ENCODE results near the gene ABHD16B.
"Not testable (repeated sequence)": the region's sequence is repeated elsewhere in the genome, so short reads cannot be mapped to it uniquely, and the experiment has no call there.

Gene ABHD16B

DNA sequence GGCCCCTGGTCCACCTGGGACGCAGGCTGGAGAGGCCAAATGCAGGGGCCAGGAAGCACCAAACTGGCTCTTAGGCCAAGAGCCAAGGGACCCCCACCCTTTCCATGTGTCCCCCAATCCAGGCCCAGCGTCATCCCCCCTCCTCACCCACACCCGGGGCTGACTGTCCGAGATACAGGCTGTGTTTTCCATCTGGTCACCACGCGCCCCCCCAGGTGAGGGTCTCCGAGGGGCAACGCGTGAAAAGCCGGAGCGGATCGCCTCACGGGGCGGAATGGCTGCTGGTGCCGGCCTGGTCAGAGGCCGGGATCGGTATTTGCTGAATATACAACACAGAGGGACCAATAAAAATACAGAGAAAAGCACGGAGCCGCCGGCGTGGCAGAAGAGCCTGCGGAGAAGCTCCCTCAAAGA lies 5.2 kb upstream of the ABHD16B start:
- DNase-seq, result no peak

- no peak for DNase-seq
These were observed 3.4 kb upstream of the ABHD16B start for GRCh38 chr20:63857764-63858392.

DNA sequence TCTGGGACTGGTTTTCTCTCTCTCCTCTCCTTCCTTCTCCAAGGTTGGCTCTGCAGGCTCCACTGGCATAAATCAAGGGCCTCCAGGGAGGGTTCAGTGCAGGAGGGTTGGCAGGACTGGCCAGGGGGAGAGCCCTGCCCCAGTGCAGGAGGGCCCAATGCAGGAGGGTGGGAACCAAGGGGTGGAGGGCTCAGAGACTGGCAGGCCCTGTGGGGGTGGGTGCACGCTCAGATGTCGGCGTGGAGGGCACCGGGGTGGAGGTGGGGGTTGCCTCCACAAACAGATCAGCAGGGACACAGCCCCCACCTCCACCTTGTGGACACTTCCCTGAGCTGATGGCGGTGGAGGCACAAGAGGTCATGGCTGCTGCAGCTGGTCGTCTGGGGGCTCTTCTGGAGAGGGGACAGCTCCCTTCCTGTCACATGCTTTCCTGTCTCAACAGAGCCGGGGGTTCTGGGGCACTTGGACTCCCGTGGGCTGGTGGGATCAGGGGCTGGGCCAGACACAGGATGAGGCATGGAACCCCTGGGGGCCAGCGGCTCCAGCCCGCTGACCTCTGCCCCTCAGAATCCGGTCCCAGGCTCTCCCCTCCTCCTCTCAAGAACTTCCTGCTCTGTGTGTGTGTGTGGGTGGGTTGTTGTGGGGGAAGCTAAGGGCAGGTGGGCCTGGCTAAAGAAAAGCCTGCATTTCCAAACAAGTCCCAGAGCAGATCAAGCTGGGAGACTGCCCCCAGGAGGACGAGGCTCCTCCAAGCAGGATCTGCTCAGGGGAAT lies 2.7 kb upstream of the ABHD16B start:
- peak; percentile 18 for DNase-seq

GRCh38 chr20:63859166-63859699 lies 2.1 kb upstream of the ABHD16B start:
- DNase-seq, result no peak

DNA sequence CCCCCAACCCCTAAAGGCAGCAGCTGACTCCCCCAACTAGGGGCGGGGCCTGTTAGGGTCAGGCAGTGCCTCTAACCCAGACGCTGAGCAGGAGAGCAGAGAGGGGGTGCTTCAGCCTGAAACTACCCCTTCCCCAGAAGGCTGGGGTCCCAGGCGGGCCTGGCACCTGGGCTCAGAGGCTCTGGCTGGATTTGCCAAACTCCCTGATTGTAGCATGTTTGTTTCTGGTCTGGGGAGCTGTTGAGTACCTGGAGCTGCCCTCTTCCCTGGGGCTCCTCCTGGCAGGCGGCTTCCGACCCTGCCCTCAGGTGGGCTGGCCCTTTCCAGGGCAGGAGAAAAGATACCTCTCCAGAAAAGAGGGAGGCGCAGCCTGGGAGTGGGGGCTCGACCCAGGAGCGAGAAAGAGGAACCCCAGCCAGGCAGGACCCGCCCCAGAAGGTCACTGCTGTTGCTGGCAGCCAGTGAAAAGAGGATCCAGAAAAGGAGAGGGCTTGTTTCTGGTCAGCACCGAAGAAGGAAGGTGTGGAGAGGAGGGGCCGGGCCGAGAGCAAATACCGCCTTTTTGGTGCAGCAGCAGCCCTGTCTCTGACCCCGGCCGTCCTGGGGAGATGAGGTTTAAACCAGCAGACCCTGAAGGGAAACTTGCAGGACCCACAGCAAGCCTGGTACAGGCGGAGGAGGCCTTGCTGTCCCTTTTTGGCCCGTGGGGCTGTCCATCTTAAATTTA lies 810 bp upstream of the ABHD16B start:
- DNase-seq, result peak; percentile 66

DNA sequence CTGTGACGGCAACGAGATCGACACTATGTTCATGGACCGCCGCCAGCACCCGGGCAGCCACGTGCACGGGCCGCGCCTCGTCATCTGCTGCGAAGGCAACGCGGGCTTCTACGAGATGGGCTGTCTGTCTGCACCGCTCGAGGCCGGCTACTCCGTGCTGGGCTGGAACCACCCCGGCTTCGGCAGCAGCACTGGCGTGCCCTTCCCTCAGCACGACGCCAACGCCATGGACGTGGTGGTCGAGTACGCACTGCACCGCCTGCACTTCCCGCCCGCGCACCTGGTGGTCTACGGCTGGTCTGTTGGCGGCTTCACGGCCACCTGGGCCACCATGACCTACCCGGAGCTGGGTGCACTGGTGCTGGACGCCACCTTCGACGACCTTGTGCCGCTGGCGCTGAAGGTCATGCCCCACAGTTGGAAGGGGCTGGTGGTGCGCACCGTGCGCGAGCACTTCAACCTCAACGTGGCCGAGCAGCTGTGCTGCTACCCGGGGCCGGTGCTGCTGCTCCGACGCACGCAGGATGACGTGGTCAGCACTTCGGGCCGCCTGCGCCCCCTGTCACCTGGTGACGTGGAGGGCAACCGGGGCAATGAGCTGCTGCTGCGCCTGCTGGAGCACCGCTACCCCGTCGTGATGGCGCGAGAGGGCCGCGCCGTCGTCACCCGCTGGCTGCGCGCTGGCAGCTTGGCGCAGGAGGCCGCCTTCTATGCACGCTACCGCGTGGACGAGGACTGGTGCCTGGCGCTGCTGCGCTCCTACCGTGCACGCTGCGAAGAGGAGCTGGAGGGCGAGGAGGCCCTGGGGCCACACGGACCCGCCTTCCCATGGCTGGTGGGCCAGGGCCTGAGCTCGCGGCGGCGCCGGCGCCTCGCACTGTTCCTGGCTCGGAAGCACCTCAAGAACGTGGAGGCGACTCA lies 943 bp downstream of the ABHD16B start:
- DNase-seq, result no peak

GRCh38 chr20:63863021-63863797 lies 1.9 kb downstream of the ABHD16B start:
- no peak for DNase-seq

- DNase-seq, result peak; percentile 99
These were observed 2.7 kb downstream of the ABHD16B start for GRCh38 chr20:63863798-63864544.

- no peak for DNase-seq
These were observed 3.3 kb downstream of the ABHD16B start for GRCh38 chr20:63864545-63864977.

DNA sequence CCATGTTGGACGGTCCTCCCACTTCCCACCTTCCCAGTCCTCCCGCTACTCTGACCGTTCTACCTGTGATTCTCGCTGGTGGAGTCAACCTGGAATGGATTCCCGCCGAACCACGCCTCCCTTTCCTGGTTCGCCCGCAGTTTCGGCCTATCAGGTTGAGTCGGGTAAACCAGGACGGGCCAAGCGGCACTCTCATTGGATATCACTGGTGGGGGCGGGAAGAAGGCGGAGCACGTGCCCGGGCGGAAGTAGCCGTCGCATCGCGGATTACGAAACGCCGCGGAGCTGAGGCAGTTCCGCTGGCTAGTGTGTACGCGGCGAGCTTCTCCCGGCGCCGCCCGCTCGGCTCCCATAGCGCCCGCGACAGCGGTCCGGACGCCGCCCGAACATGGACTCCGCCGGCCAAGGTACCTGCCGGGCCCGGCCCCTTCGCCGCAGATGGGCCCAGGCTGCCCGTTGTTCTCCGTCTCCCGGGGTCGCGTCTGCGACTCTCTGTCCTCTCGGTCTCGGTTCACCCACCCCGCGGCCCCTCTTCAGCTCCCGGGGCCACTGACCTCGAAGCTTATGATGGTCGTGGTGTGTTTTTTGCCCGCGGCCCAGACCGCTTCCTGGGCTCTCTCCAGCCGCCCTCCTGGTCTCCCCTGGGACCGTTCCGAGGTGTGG lies 3.8 kb downstream of the ABHD16B start, which contains the start of gene TPD52L2:
Gene TPD52L2, plus strand, starts transcription at position 293 of the 663 bp plus-strand sequence. Its CDS starts 96 bp downstream, at position 389.
- DNase-seq, result peak; percentile 96

GRCh38 chr20:63867042-63867441 lies 5.7 kb downstream of the ABHD16B start:
- not testable (repeated sequence) for DNase-seq

GRCh38 chr20:63868264-63868663 lies 7.0 kb downstream of the ABHD16B start:
- no peak for DNase-seq

- DNase-seq, result peak; percentile 98
These were observed 12.2 kb downstream of the ABHD16B start for GRCh38 chr20:63873477-63873971.

DNA sequence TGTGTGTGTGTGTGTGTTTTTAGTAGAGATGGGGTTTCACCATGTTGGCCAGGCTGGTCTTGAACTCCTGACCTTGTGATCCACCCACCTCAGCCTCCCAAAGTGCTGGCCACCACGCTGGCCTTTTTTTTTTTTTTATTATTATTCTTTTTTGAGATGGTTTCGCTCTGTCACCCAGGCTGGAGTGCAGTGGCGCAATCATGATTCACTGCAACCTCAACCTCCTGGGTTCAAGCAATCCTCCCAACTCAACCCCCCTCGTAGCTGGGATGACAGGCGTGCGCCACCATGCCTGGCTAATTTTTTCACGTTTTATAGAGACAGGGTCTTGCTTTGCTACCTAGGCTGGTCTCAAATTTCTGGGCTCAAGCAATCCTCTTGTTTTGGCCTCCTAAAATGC lies 12.9 kb downstream of the ABHD16B start:
- DNase-seq, result peak; percentile 51

GRCh38 chr20:63876489-63877036 lies 15.3 kb downstream of the ABHD16B start:
- no peak for DNase-seq

- DNase-seq, result no peak
These were observed 16.6 kb downstream of the ABHD16B start for GRCh38 chr20:63877755-63878470.

GRCh38 chr20:63878899-63879663 lies 17.8 kb downstream of the ABHD16B start:
- no peak for DNase-seq

- not testable (repeated sequence) for DNase-seq
These were observed 19.6 kb downstream of the ABHD16B start for GRCh38 chr20:63880901-63881300.
